NCI-H524 (cell line): ENCODE results near the gene WNT2B.

Experiments
- DNase-seq, 2 experiments: peaks; one replicate each; lab custom pipeline; 2025; lab: John Stamatoyannopoulos, UW

The WNT2B gene

GRCh38 chr1:112504661-112505399 is 3.9 kb upstream of the WNT2B start:
- DNase-seq: no peak

- DNase-seq: no peak
These were observed 3.4 kb upstream of the WNT2B start for GRCh38 chr1:112505400-112505785.

- DNase-seq: no peak
These were observed 2.9 kb upstream of the WNT2B start for GRCh38 chr1:112505878-112506277.

GRCh38 chr1:112506306-112506705 is 2.5 kb upstream of the WNT2B start:
- no peak for DNase-seq

GRCh38 chr1:112506731-112507130 is 2.0 kb upstream of the WNT2B start:
- no peak for DNase-seq

GRCh38 chr1:112507336-112507735 is 1.4 kb upstream of the WNT2B start:
- no peak for DNase-seq

GRCh38 chr1:112507921-112508277 is 866 bp upstream of the WNT2B start:
- DNase-seq: no peak

- no peak for DNase-seq
These were observed 367 bp downstream of the WNT2B start for GRCh38 chr1:112509005-112509659.

GRCh38 chr1:112509660-112510178 is 954 bp downstream of the WNT2B start:
- DNase-seq: no peak

GRCh38 chr1:112510340-112510739 is 1.6 kb downstream of the WNT2B start:
- DNase-seq: no peak

- no peak for DNase-seq
These were observed 3.1 kb downstream of the WNT2B start for GRCh38 chr1:112511897-112512296.

- no peak for DNase-seq
These were observed 4.5 kb downstream of the WNT2B start for GRCh38 chr1:112513112-112513870.

GRCh38 chr1:112514901-112515300 is 6.1 kb downstream of the WNT2B start:
- no peak for DNase-seq

GRCh38 chr1:112515311-112516009 is 6.7 kb downstream of the WNT2B start:
- DNase-seq: no peak

GRCh38 chr1:112516141-112516540 is 7.4 kb downstream of the WNT2B start:
- DNase-seq: no peak

- no peak for DNase-seq
These were observed 8.5 kb downstream of the WNT2B start for GRCh38 chr1:112517231-112517630.

GRCh38 chr1:112517646-112518045 is 8.9 kb downstream of the WNT2B start:
- no peak for DNase-seq

- DNase-seq: no peak
These were observed 9.4 kb downstream of the WNT2B start for GRCh38 chr1:112518186-112518585.

- DNase-seq: no peak
These were observed 11.4 kb downstream of the WNT2B start for GRCh38 chr1:112520166-112520565.

- no peak for DNase-seq
These were observed 13.9 kb downstream of the WNT2B start for GRCh38 chr1:112522621-112523020.

- no peak for DNase-seq
These were observed 15.5 kb downstream of the WNT2B start for GRCh38 chr1:112524251-112524650.

- DNase-seq: no peak
These were observed 16.2 kb downstream of the WNT2B start for GRCh38 chr1:112524986-112525385.
